Hematopoietic multipotent progenitor cell (in vitro differentiated cells): ENCODE measurements around the gene RASAL2. TPM values are rescaled to one million over a fixed set of nuclear protein-coding genes. Genes with fewer than 3 reads are reported as not detected.
"Not testable (repeated sequence)": the region's sequence is repeated elsewhere in the genome, so short reads cannot be mapped to it uniquely, and the experiment has no call there.

Experiments used
- DNase-seq, 3 donors: peaks; one replicate each; pipeline ENCODE4 v3.0.0-alpha.2; 2011 to 2015; ENCODE audit warnings: low read depth in 2 of 3, low spot score in 2 of 3
- total RNA-seq: library from RNA; depleted of rRNA; stranded (reverse); fragments of >200 nt; gene quantifications from one replicate; pipeline ENCODE4 v1.2.3, GENCODE V29; 2012

The RASAL2 gene
- total RNA-seq, 1 donor = 5.4 TPM

- no peak for DNase-seq
Measured at GRCh38 chr1:178330848-178331497, 237.1 kb downstream of the RASAL2 start.

GRCh38 chr1:178335426-178335825 lies 241.5 kb downstream of the RASAL2 start:
- DNase-seq = no peak

- DNase-seq = peak in 1 of 3 donors; percentile 15
Measured at GRCh38 chr1:178337091-178337706, 243.3 kb downstream of the RASAL2 start.

GRCh38 chr1:178339834-178340233 lies 245.9 kb downstream of the RASAL2 start:
- DNase-seq = no peak

- no peak for DNase-seq
Measured at GRCh38 chr1:178341261-178341956, 247.5 kb downstream of the RASAL2 start.

GRCh38 chr1:178342745-178343144 lies 248.8 kb downstream of the RASAL2 start:
- DNase-seq = no peak

- DNase-seq = peak in 2 of 3 donors; percentile 8 to 50
Measured at GRCh38 chr1:178344513-178345091, 250.7 kb downstream of the RASAL2 start.

- no peak for DNase-seq
Measured at GRCh38 chr1:178345238-178345637, 251.3 kb downstream of the RASAL2 start.

- DNase-seq = no peak
Measured at GRCh38 chr1:178345807-178346206, 251.9 kb downstream of the RASAL2 start.

GRCh38 chr1:178349801-178350200 lies 255.9 kb downstream of the RASAL2 start:
- peak in 1 of 3 donors; percentile 41 for DNase-seq

- not testable (repeated sequence) for DNase-seq
Measured at GRCh38 chr1:178351911-178352310, 258.0 kb downstream of the RASAL2 start.

GRCh38 chr1:178352790-178353416 lies 259.0 kb downstream of the RASAL2 start:
- no peak for DNase-seq

- DNase-seq = no peak
Measured at GRCh38 chr1:178353524-178353923, 259.6 kb downstream of the RASAL2 start.

- no peak for DNase-seq
Measured at GRCh38 chr1:178354816-178355215, 260.9 kb downstream of the RASAL2 start.

- DNase-seq = no peak
Measured at GRCh38 chr1:178356299-178356698, 262.4 kb downstream of the RASAL2 start.

GRCh38 chr1:178358456-178358855 lies 264.6 kb downstream of the RASAL2 start:
- no peak for DNase-seq

GRCh38 chr1:178360421-178360820 lies 266.5 kb downstream of the RASAL2 start:
- no peak for DNase-seq

GRCh38 chr1:178361847-178362246 lies 267.9 kb downstream of the RASAL2 start:
- no peak for DNase-seq

- no peak for DNase-seq
Measured at GRCh38 chr1:178362747-178363146, 268.8 kb downstream of the RASAL2 start.

GRCh38 chr1:178364782-178365181 lies 270.9 kb downstream of the RASAL2 start:
- no peak for DNase-seq

GRCh38 chr1:178367151-178367550 lies 273.2 kb downstream of the RASAL2 start:
- DNase-seq = no peak
